Measurements from ENCODE around the gene HOXB5.
A peak's percentile ranks its signal among the peaks of the same experiment; 100 is the strongest.

HOXB5 gene

GRCh38 chr17:48589831-48590606 is 3.6 kb downstream of the HOXB5 start, which contains the start of gene HOXB3 (continued):
- TF ChIP-seq PRDM4 (tag by site-specific recombination; IDR thresholded peaks at IDR 0.05) (peak; percentile 95), ZNF366 (tag by site-specific recombination; conservative IDR thresholded peaks at IDR 0.05) (peak; percentile 86), PATZ1 (tag by site-specific recombination; IDR thresholded peaks at IDR 0.05) (peak; percentile 93), ZNF701 (tag by site-specific recombination; IDR thresholded peaks at IDR 0.05) (no peak), ZNF221 (tag by site-specific recombination; IDR thresholded peaks at IDR 0.05; ENCODE audit: borderline replicate concordance) (no peak), PRDM6 (tag by site-specific recombination; IDR thresholded peaks at IDR 0.05) (peak; percentile 100), ZBTB7A (tag by site-specific recombination; IDR thresholded peaks at IDR 0.05; ENCODE audit: low read depth) (no peak), ZNF518A (tag by site-specific recombination; conservative IDR thresholded peaks at IDR 0.05; ENCODE audit: low read depth) (peak; percentile 14; the same call in 1 of the 2 replicates), SCRT2 (tag by site-specific recombination; IDR thresholded peaks at IDR 0.05) (no peak; the same call in 1 of the 2 replicates), HOXC10 (CRISPR knock-in tag; IDR thresholded peaks at IDR 0.05) (no peak), ZNF274 (IDR thresholded peaks at IDR 0.05; ENCODE audit: low read length) (no peak), ZNF274 (tag by site-specific recombination; IDR thresholded peaks at IDR 0.05; ENCODE audit: borderline replicate concordance) (no peak), REPIN1 (tag by site-specific recombination; IDR thresholded peaks at IDR 0.05; ENCODE audit: low read depth) (no peak), ZNF223 (tag by site-specific recombination; IDR thresholded peaks at IDR 0.05) (no peak), ZNF677 (tag by site-specific recombination; IDR thresholded peaks at IDR 0.05) (no peak), ZNF394 (tag by site-specific recombination; IDR thresholded peaks at IDR 0.05; ENCODE audit: borderline replicate concordance) (peak; percentile 79), ZNF610 (tag by site-specific recombination; IDR thresholded peaks at IDR 0.05; ENCODE audit: borderline replicate concordance) (peak; percentile 29; the same call in 1 of the 2 replicates), ZNF623 (tag by site-specific recombination; IDR thresholded peaks at IDR 0.05) (no peak), ZNF239 (tag by site-specific recombination; IDR thresholded peaks at IDR 0.05) (no peak), SP3 (tag by site-specific recombination; IDR thresholded peaks at IDR 0.05) (peak; percentile 8; the same call in 1 of the 2 replicates), ZNF10 (tag by site-specific recombination; IDR thresholded peaks at IDR 0.05) (peak; percentile 72), KLF17 (tag by site-specific recombination; IDR thresholded peaks at IDR 0.05) (peak; percentile 92), KLF10 (tag by site-specific recombination; IDR thresholded peaks at IDR 0.05) (peak; percentile 83)
